ENCODE results near the gene CERT1.

Gene CERT1

GRCh38 chr5:75525344-75525743 is 13.9 kb upstream of the CERT1 start:
- TF ChIP-seq CTCF (IDR thresholded peaks at IDR 0.05; ENCODE audit: extremely low read depth, insufficient read depth, missing control alignments): no peak
- DNase-seq (ENCODE audit: low spot score): no peak
- in situ Hi-C loops (cut with MboI; ENCODE audit: low pct_unique_long_range_greater_than_20kb, low sequenced_read_pairs, unreplicated experiment): no loop called here

- DNase-seq (ENCODE audit: low spot score): no peak
- in situ Hi-C loops (cut with MboI; ENCODE audit: low pct_unique_long_range_greater_than_20kb, low sequenced_read_pairs, unreplicated experiment): no loop called here
- no peak for TF ChIP-seq CTCF (IDR thresholded peaks at IDR 0.05; ENCODE audit: extremely low read depth, insufficient read depth, missing control alignments)
These were observed 13.2 kb upstream of the CERT1 start for GRCh38 chr5:75524591-75524990.

- in situ Hi-C loops (cut with MboI; ENCODE audit: low pct_unique_long_range_greater_than_20kb, low sequenced_read_pairs, unreplicated experiment): no loop called here
- no peak for TF ChIP-seq CTCF (IDR thresholded peaks at IDR 0.05; ENCODE audit: extremely low read depth, insufficient read depth, missing control alignments)
- DNase-seq (ENCODE audit: low spot score): peak; percentile 12
These were observed 12.6 kb upstream of the CERT1 start for GRCh38 chr5:75524071-75524470.

GRCh38 chr5:75523275-75523674 is 11.8 kb upstream of the CERT1 start:
- TF ChIP-seq CTCF (IDR thresholded peaks at IDR 0.05; ENCODE audit: extremely low read depth, insufficient read depth, missing control alignments): no peak
- DNase-seq (ENCODE audit: low spot score): no peak
- in situ Hi-C loops (cut with MboI; ENCODE audit: low pct_unique_long_range_greater_than_20kb, low sequenced_read_pairs, unreplicated experiment): no loop called here

- in situ Hi-C loops (cut with MboI; ENCODE audit: low pct_unique_long_range_greater_than_20kb, low sequenced_read_pairs, unreplicated experiment): no loop called here
- DNase-seq (ENCODE audit: low spot score): no peak
These were observed 11.1 kb upstream of the CERT1 start for GRCh38 chr5:75522542-75522941.

GRCh38 chr5:75522025-75522424 is 10.6 kb upstream of the CERT1 start:
- no peak for TF ChIP-seq CTCF (IDR thresholded peaks at IDR 0.05; ENCODE audit: extremely low read depth, insufficient read depth, missing control alignments)
- in situ Hi-C loops (cut with MboI; ENCODE audit: low pct_unique_long_range_greater_than_20kb, low sequenced_read_pairs, unreplicated experiment): no loop called here
- no peak for DNase-seq (ENCODE audit: low spot score)

More at GRCh38 chr5:75522542-75522941, 11.1 kb upstream of the CERT1 start:
- TF ChIP-seq CTCF (IDR thresholded peaks at IDR 0.05; ENCODE audit: extremely low read depth, insufficient read depth, missing control alignments): no peak

GRCh38 chr5:75521195-75521594 is 9.8 kb upstream of the CERT1 start:
- TF ChIP-seq CTCF (IDR thresholded peaks at IDR 0.05; ENCODE audit: extremely low read depth, insufficient read depth, missing control alignments): no peak
- no peak for DNase-seq (ENCODE audit: low spot score)
- in situ Hi-C loops (cut with MboI; ENCODE audit: low pct_unique_long_range_greater_than_20kb, low sequenced_read_pairs, unreplicated experiment): no loop called here

Data from GM13977 (cell line).